GM23248 (cell line): Measurements from ENCODE around the gene BICDL2. TPM values are rescaled to one million over a fixed set of nuclear protein-coding genes. Genes with fewer than 3 reads are reported as not detected.
A peak's percentile ranks its signal among the peaks of the same experiment; 100 is the strongest.

Experiments
- DNase-seq: peaks from one replicate; pipeline ENCODE4 v3.0.0-alpha.2; 2015
- H2AFZ ChIP-seq: fragments of 200-600 bp; sonication (generic); 2 replicates; pipeline ENCODE4 v1.6.1; 2016; ENCODE audit warnings: antibody characterized with exemption
- H3F3A ChIP-seq: fragments of 200-600 bp; sonication (generic); 2 replicates; pipeline ENCODE4 v1.6.1; 2016; ENCODE audit warnings: mild to moderate bottlenecking, antibody characterized with exemption, mixed run types; ENCODE audit not compliant: insufficient read depth
- H3K27ac ChIP-seq: fragments of 200-600 bp; sonication (generic); 2 replicates; pipeline ENCODE4 v1.5.1; 2016; ENCODE audit warnings: mild to moderate bottlenecking
- H3K27me3 ChIP-seq: fragments of 200-600 bp; sonication (generic); replicated peaks from 2 replicates; pipeline ENCODE4 v1.6.1; 2016; ENCODE audit warnings: mild to moderate bottlenecking; ENCODE audit not compliant: insufficient read depth
- H3K36me3 ChIP-seq: fragments of 200-600 bp; sonication (generic); 2 replicates; pipeline ENCODE4 v1.6.1; 2016; ENCODE audit warnings: low read depth, mild to moderate bottlenecking
- H3K4me1 ChIP-seq: fragments of 200-600 bp; sonication (generic); 2 replicates; pipeline ENCODE4 v1.6.1; 2016; ENCODE audit warnings: mild to moderate bottlenecking; ENCODE audit not compliant: insufficient read depth
- H3K4me2 ChIP-seq: fragments of 200-600 bp; sonication (generic); one replicate; pipeline ENCODE4 v1.6.1; 2016; ENCODE audit warnings: mild to moderate bottlenecking; ENCODE audit not compliant: unreplicated experiment
- H3K4me3 ChIP-seq: fragments of 200-600 bp; sonication (generic); 2 replicates; pipeline ENCODE4 v1.5.1; 2016; ENCODE audit warnings: mild to moderate bottlenecking
- H3K79me2 ChIP-seq: fragments of 200-600 bp; sonication (generic); 2 replicates; pipeline ENCODE4 v1.6.1; 2016; ENCODE audit warnings: mild to moderate bottlenecking; ENCODE audit not compliant: insufficient read depth
- H3K9ac ChIP-seq: fragments of 200-600 bp; sonication (generic); 2 replicates; pipeline ENCODE4 v1.6.1; 2016; ENCODE audit warnings: mild to moderate bottlenecking
- H3K9me2 ChIP-seq: fragments of 200-600 bp; sonication (generic); 2 replicates; pipeline ENCODE4 v1.6.1; 2016; ENCODE audit warnings: mixed run types, mild to moderate bottlenecking, moderate library complexity; ENCODE audit not compliant: insufficient read depth
- H3K9me3 ChIP-seq: fragments of 200-600 bp; sonication (generic); one replicate; pipeline ENCODE4 v1.6.1; 2017; ENCODE audit warnings: low read depth
- H4K20me1 ChIP-seq: fragments of 200-600 bp; sonication (generic); 2 replicates; pipeline ENCODE4 v1.6.0; 2016; ENCODE audit not compliant: insufficient read depth
- EZH2 ChIP-seq: fragments of 200-600 bp; sonication (generic); IDR thresholded peaks from 2 replicates; pipeline ENCODE4 v1.6.1; 2018; ENCODE audit warnings: antibody characterized with exemption, mild to moderate bottlenecking; ENCODE audit not compliant: insufficient read depth, poor library complexity, severe bottlenecking
- EZH2phosphoT487 ChIP-seq: fragments of 200-600 bp; sonication (generic); IDR thresholded peaks from 2 replicates; pipeline ENCODE4 v1.6.1; 2018; ENCODE audit warnings: antibody characterized with exemption, moderate library complexity, mild to moderate bottlenecking, low read depth; ENCODE audit not compliant: insufficient read depth
- WGBS, 2 experiments: methylation state at CpG; one replicate each; pipeline ENCODE4 v1.1.6; 2015 to 2017; ENCODE audit warnings: low lambda C conversion rate in 2 of 2, low coverage in 1 of 2; ENCODE audit errors: missing lambda C conversion rate in 2 of 2; 5-methylcytosine and 5-hydroxymethylcytosine counted together
- in situ Hi-C: fragments of 300-500 bp; cut with MboI; formaldehyde crosslinking; loops from 2 replicates; pipeline ENCODE4 v1.15.0; 2020
- polyA plus RNA-seq: library from polyadenylated mRNA; unstranded; fragments of >200 nt; fragmentation: Nextera tagmentation; extraction: Ambion mirVana; gene quantifications from 2 replicates; pipeline ENCODE4 v1.2.1, GENCODE V29; 2016
- total RNA-seq: library from RNA; depleted of rRNA; stranded (reverse); fragments of >200 nt; shearing (Covaris generic); gene quantifications from 2 replicates; pipeline ENCODE4 v1.2.3, GENCODE V29; 2014

The BICDL2 gene
- total and polyA plus RNA-seq, 2 experiments from 2014 or later = 0.11 to 0.63 TPM

- Histone ChIP-seq H3K9ac (no peak overlapping the region), H3K27ac (no peak overlapping the region), H3K36me3 (no peaks in the 10 kb centered on the region), H3K4me3 (no peak overlapping the region), H4K20me1 (no peaks in the 10 kb centered on the region), H2AFZ (no peak overlapping the region), H3K4me2 (no peak overlapping the region), H3K4me1 (peaks cover 6% of the 10 kb centered on the region; the same call in 1 of the 2 replicates), H3K27me3 (peaks cover 13% of the 10 kb centered on the region; the same call in 1 of the 2 replicates), H3F3A (no peaks in the 10 kb centered on the region), H3K9me2 (no peaks in the 10 kb centered on the region), H3K9me3 (no peaks in the 10 kb centered on the region), H3K79me2 (no peaks in the 10 kb centered on the region)
- TF ChIP-seq EZH2 (peak; percentile 53), EZH2phosphoT487 (no peak)
- in situ Hi-C loops = no loop called here
- no peak for DNase-seq
- 7 to 11% methylated on average over 17 to 19 of the region's 19 CpGs for WGBS, 2 experiments
These were observed 24.5 kb downstream of the BICDL2 start for GRCh38 chr16:3012246-3012645.

GRCh38 chr16:3010510-3010909 lies 26.2 kb downstream of the BICDL2 start:
- no peaks in the 10 kb centered on the region for H3K9me2 ChIP-seq
- no peak overlapping the region for H3K4me2 ChIP-seq
- 85 to 88% methylated on average over 8 of the region's 8 CpGs for WGBS, 2 experiments
- DNase-seq = no peak
- peaks cover 6% of the 10 kb centered on the region; the same call in 1 of the 2 replicates for H3K4me1 ChIP-seq
- peaks cover 13% of the 10 kb centered on the region; the same call in 1 of the 2 replicates for H3K27me3 ChIP-seq
- no peaks in the 10 kb centered on the region for H3K79me2 ChIP-seq
- no peaks in the 10 kb centered on the region for H3F3A ChIP-seq
- no peak overlapping the region for H3K9ac ChIP-seq
- in situ Hi-C loops = no loop called here
- TF ChIP-seq EZH2 (no peak), EZH2phosphoT487 (no peak)
- H3K27ac ChIP-seq = no peak overlapping the region
- H2AFZ ChIP-seq = no peak overlapping the region
- no peaks in the 10 kb centered on the region for H3K9me3 ChIP-seq
- H3K36me3 ChIP-seq = no peaks in the 10 kb centered on the region
- H3K4me3 ChIP-seq = no peak overlapping the region
- no peaks in the 10 kb centered on the region for H4K20me1 ChIP-seq

GRCh38 chr16:3009568-3010390 lies 27.0 kb downstream of the BICDL2 start:
- Histone ChIP-seq H2AFZ (no peak overlapping the region), H3K9me2 (no peaks in the 10 kb centered on the region), H3F3A (no peaks in the 10 kb centered on the region), H3K27me3 (peaks cover 13% of the 10 kb centered on the region; the same call in 1 of the 2 replicates), H3K27ac (no peak overlapping the region), H4K20me1 (no peaks in the 10 kb centered on the region), H3K4me3 (no peak overlapping the region), H3K4me1 (peaks cover 6% of the 10 kb centered on the region; the same call in 1 of the 2 replicates), H3K9ac (no peak overlapping the region), H3K36me3 (no peaks in the 10 kb centered on the region), H3K9me3 (no peaks in the 10 kb centered on the region), H3K4me2 (no peak overlapping the region), H3K79me2 (no peaks in the 10 kb centered on the region)
- in situ Hi-C loops = no loop called here
- peak; percentile 42 for DNase-seq
- 29% methylated on average over 18 to 21 of the region's 21 CpGs for WGBS, 2 experiments
- no peak for TF ChIP-seq EZH2
- no peak for TF ChIP-seq EZH2phosphoT487

- TF ChIP-seq EZH2 (no peak), EZH2phosphoT487 (no peak)
- in situ Hi-C loops = no loop called here
- no peaks in the 10 kb centered on the region for H4K20me1 ChIP-seq
- H3K9me3 ChIP-seq = no peaks in the 10 kb centered on the region
- no peaks in the 10 kb centered on the region for H3K79me2 ChIP-seq
- H3K27ac ChIP-seq = no peak overlapping the region
- no peak overlapping the region for H3K4me3 ChIP-seq
- no peaks in the 10 kb centered on the region for H3K9me2 ChIP-seq
- H3K9ac ChIP-seq = no peak overlapping the region
- DNase-seq = no peak
- no peak overlapping the region for H2AFZ ChIP-seq
- H3K27me3 ChIP-seq = peaks cover 13% of the 10 kb centered on the region; the same call in 1 of the 2 replicates
- no peak overlapping the region for H3K4me2 ChIP-seq
- 56 to 59% methylated on average over 4 of the region's 4 CpGs for WGBS, 2 experiments
- H3K4me1 ChIP-seq = peaks cover 6% of the 10 kb centered on the region; the same call in 1 of the 2 replicates
- H3F3A ChIP-seq = no peaks in the 10 kb centered on the region
- no peaks in the 10 kb centered on the region for H3K36me3 ChIP-seq
These were observed 28.1 kb downstream of the BICDL2 start for GRCh38 chr16:3008690-3009037.
